B cell (primary cell): ENCODE data around the gene XXYLT1. TPM values are rescaled to one million over a fixed set of nuclear protein-coding genes. Genes with fewer than 3 reads are reported as not detected.

Source experiments
- ATAC-seq: fragments of 200-7000 bp; cut with Tn5 transposase; one replicate; pipeline ENCODE4 v1.10.0; 2021; ENCODE audit warnings: low read depth, mild to moderate bottlenecking, moderate number of reproducible peaks, moderate library complexity
- CTCF ChIA-PET: fragments of 350-600 bp; sonication (Branson Sonifier 250); formaldehyde crosslinking; loops from one replicate; lab custom pipeline; 2021; ENCODE audit warnings: antibody characterized with exemption, inconsistent platforms; lab: Charles Lee
- POLR2A ChIA-PET: fragments of 350-600 bp; sonication (Branson Sonifier 250); formaldehyde crosslinking; loops from one replicate; lab custom pipeline; 2021; ENCODE audit warnings: antibody characterized with exemption; lab: Charles Lee
- DNase-seq: peaks from one replicate; pipeline ENCODE4 v3.0.0; 2013
- H2AFZ ChIP-seq: 2 replicates; pipeline ENCODE4 v1.6.1; 2012; ENCODE audit warnings: mild to moderate bottlenecking, low read depth, low read length; ENCODE audit not compliant: insufficient read depth, poor library complexity, severe bottlenecking
- H3K27ac ChIP-seq, 2 donors: 1 replicate in 1 of 2; 2 replicates in 1 of 2; pipeline ENCODE4 v1.5.1; 2012 to 2013; ENCODE audit warnings: low read length in 2 of 2, mild to moderate bottlenecking in 2 of 2, moderate library complexity in 1 of 2
- H3K27me3 ChIP-seq, 4 experiments: fragments of 200-600 bp in 1 of 4; sonication (generic) in 1 of 4; replicated peaks in 1 of 4; 1 replicate in 2 of 4; 2 replicates in 2 of 4; pipeline versions ENCODE4 v1.6.1 to v1.7.0; 2013 to 2016; ENCODE audit warnings: low read length in 3 of 4, mild to moderate bottlenecking in 2 of 4, mixed read lengths in 1 of 4, moderate library complexity in 1 of 4; ENCODE audit not compliant: insufficient read depth in 4 of 4, control insufficient read depth in 3 of 4; ENCODE audit errors: control extremely low read depth in 1 of 4
- H3K36me3 ChIP-seq, 2 experiments: replicated peaks in 1 of 2; 1 replicate in 1 of 2; 2 replicates in 1 of 2; pipeline versions ENCODE4 v1.6.1 to v1.7.1; 2013; ENCODE audit warnings: low read length in 1 of 2; ENCODE audit not compliant: insufficient read depth in 2 of 2, control insufficient read depth in 1 of 2; ENCODE audit errors: control extremely low read depth in 1 of 2, extremely low read depth in 1 of 2
- H3K4me1 ChIP-seq, 2 donors: fragments of 200-600 bp in 1 of 2; sonication (generic) in 1 of 2; 1 replicate in 1 of 2; 2 replicates in 1 of 2; pipeline versions ENCODE4 v1.5.1 to v1.6.1; 2013 to 2017; ENCODE audit warnings: low read length in 2 of 2; ENCODE audit not compliant: control insufficient read depth in 2 of 2, insufficient read depth in 2 of 2
- H3K4me2 ChIP-seq: replicated peaks from 2 replicates; pipeline ENCODE3; 2012; ENCODE audit warnings: mild to moderate bottlenecking, low read depth, low read length; ENCODE audit not compliant: poor library complexity, severe bottlenecking
- H3K4me3 ChIP-seq, 5 experiments: fragments of 200-600 bp in 1 of 5; sonication (generic) in 1 of 5; 1 replicate in 3 of 5; 2 replicates in 2 of 5; pipeline versions ENCODE4 v1.5.1 to v1.7.0; 2011 to 2016; ENCODE audit warnings: low read length in 4 of 5, mild to moderate bottlenecking in 4 of 5, low read depth in 2 of 5, control low read depth in 1 of 5, moderate library complexity in 1 of 5; ENCODE audit not compliant: insufficient read depth in 1 of 5; ENCODE audit errors: control extremely low read depth in 1 of 5, extremely low read depth in 1 of 5
- H3K79me2 ChIP-seq: fragments of 200-600 bp; sonication (generic); one replicate; pipeline ENCODE4 v1.6.0; 2016; ENCODE audit warnings: low read length; ENCODE audit not compliant: control insufficient read depth, insufficient read depth
- H3K9ac ChIP-seq: fragments of 200-600 bp; sonication (generic); 2 replicates; pipeline ENCODE4 v1.6.1; 2017; ENCODE audit warnings: mild to moderate bottlenecking, low read length, moderate library complexity
- H3K9me3 ChIP-seq, 3 donors: one replicate each; pipeline versions ENCODE4 v1.6.1 to v1.7.1; 2013; ENCODE audit warnings: low read length in 2 of 3; ENCODE audit not compliant: control insufficient read depth in 2 of 3, insufficient read depth in 1 of 3; ENCODE audit errors: control extremely low read depth in 1 of 3
- H4K20me1 ChIP-seq: 2 replicates; pipeline ENCODE4 v1.6.0; 2012; ENCODE audit warnings: mild to moderate bottlenecking, low read length; ENCODE audit not compliant: insufficient read depth, control insufficient read depth, poor library complexity, severe bottlenecking
- H3K27ac Mint-ChIP-seq: one replicate; pipeline ENCODE4 v1.8.0; 2021; ENCODE audit warnings: mixed read lengths
- H3K27me3 Mint-ChIP-seq: one replicate; pipeline ENCODE4 v1.8.0; 2021; ENCODE audit warnings: mixed read lengths
- H3K4me1 Mint-ChIP-seq: one replicate; pipeline ENCODE4 v1.8.0; 2021; ENCODE audit warnings: mixed read lengths
- H3K4me3 Mint-ChIP-seq: one replicate; pipeline ENCODE4 v1.8.0; 2021; ENCODE audit warnings: mixed read lengths
- H3K9me3 Mint-ChIP-seq: one replicate; pipeline ENCODE4 v1.8.0; 2022; ENCODE audit warnings: mixed read lengths; ENCODE audit not compliant: insufficient read depth
- CTCF ChIP-seq: fragments of 200-600 bp; IDR thresholded peaks from one replicate; pipeline ENCODE4 v1.8.0; 2022; ENCODE audit warnings: antibody characterized with exemption, mild to moderate bottlenecking
- EZH2 ChIP-seq: IDR thresholded peaks from 2 replicates; pipeline ENCODE4 v1.6.1; 2012; ENCODE audit warnings: borderline replicate concordance, low read depth, mild to moderate bottlenecking, moderate library complexity, low read length; ENCODE audit not compliant: insufficient read depth, poor library complexity, severe bottlenecking
- WGBS: methylation state at CpG from one replicate; pipeline ENCODE4 v1.1.5; 2013; ENCODE audit warnings: missing lambda C conversion rate; ENCODE audit not compliant: insufficient coverage; 5-methylcytosine and 5-hydroxymethylcytosine counted together
- intact Hi-C: fragments of 100-400 bp; cut with micrococcal nuclease; formaldehyde crosslinking; loops from one replicate; pipeline ENCODE4 v1.10.0; 2022
- polyA plus RNA-seq: library from polyadenylated mRNA; depleted of rRNA; stranded (reverse); fragments of >200 nt; gene quantifications from 2 replicates; pipeline ENCODE4 v1.2.3, GENCODE V29; 2012
- total RNA-seq, 2 donors: library from RNA; stranded (reverse); fragments of 120-200 nt in 1 of 2; gene quantifications; 1 replicate in 1 of 2; 2 replicates in 1 of 2; pipeline versions ENCODE4 v1.2.3 to v1.2.4, GENCODE V29; 2013 to 2022

Gene XXYLT1
- total and polyA plus RNA-seq, 2 donors (not counting 1 experiment from before 2014, with no cell fraction given), result 2.6 to 11.2 TPM

- Mint-ChIP-seq H3K27me3 (no peaks in the 10 kb centered on the region), H3K27ac (no peak overlapping the region), H3K4me3 (no peak overlapping the region), H3K4me1 (peaks cover 9% of the 10 kb centered on the region), H3K9me3 (no peaks in the 10 kb centered on the region)
- Histone ChIP-seq H3K27ac (no peak overlapping the region), H3K4me1 (peaks cover 0 to 10% of the 10 kb centered on the region in 2 donors), H3K27me3 (no peaks in the 10 kb centered on the region), H3K4me3 (no peak overlapping the region), H3K9ac (no peak overlapping the region), H3K79me2 (no peaks in the 10 kb centered on the region), H3K36me3 (no peaks in the 10 kb centered on the region), H3K9me3 (no peaks in the 10 kb centered on the region), H3K4me2 (no peak overlapping the region), H2AFZ (no peak overlapping the region), H4K20me1 (no peaks in the 10 kb centered on the region)
- TF ChIP-seq EZH2 (no peak), CTCF (no peak)
- ChIA-PET POLR2A (no interaction called here), CTCF (interaction anchor here (0.7 to 1.4 kb wide), 5 partner anchors 10 to 434 kb away, joined by 3 to 8 read pairs (median 4); no protein-coding TSS in a partner anchor)
- 86% methylated on average over 1 of the region's 5 CpGs for WGBS
- ATAC-seq (no peak), DNase-seq (no peak)
- intact Hi-C loops, result no loop called here
Measured at GRCh38 chr3:195116407-195117185, 154.4 kb downstream of the XXYLT1 start.
